GM23338 (cell line): Measurements from ENCODE around the gene TLE1.

Experiments
- CREB1 ChIP-seq: fragments of 250-450 bp; sonication (Bioruptor Pico); IDR thresholded peaks from 2 replicates; pipeline ENCODE4 v1.5.0; 2020; ENCODE audit warnings: low read depth, mild to moderate bottlenecking, moderate library complexity
- CTCF ChIP-seq, 2 experiments: fragments of 200-600 bp in 1 of 2; sonication (generic) in 1 of 2; conservative IDR thresholded peaks; 2 replicates each; pipeline versions ENCODE4 v1.5.1 to v1.6.1; 2016 to 2017; ENCODE audit warnings: antibody characterized with exemption in 2 of 2, low read depth in 2 of 2, mild to moderate bottlenecking in 2 of 2, moderate library complexity in 1 of 2
- EZH2 ChIP-seq: fragments of 200-600 bp; sonication (generic); IDR thresholded peaks from one replicate; pipeline ENCODE4 v1.8.0; 2017; ENCODE audit warnings: antibody characterized with exemption, mild to moderate bottlenecking, low read depth; ENCODE audit not compliant: unreplicated experiment
- EZH2phosphoT487 ChIP-seq: fragments of 200-600 bp; sonication (generic); IDR thresholded peaks from one replicate; pipeline ENCODE4 v1.8.1; 2018; ENCODE audit warnings: antibody characterized with exemption; ENCODE audit not compliant: unreplicated experiment
- NANOG ChIP-seq: IDR thresholded peaks from 2 replicates; pipeline ENCODE4 v1.6.1; 2016; ENCODE audit warnings: antibody characterized with exemption, borderline replicate concordance
- POLR2AphosphoS5 ChIP-seq: IDR thresholded peaks from 2 replicates; pipeline ENCODE4 v1.6.1; 2016; ENCODE audit warnings: antibody characterized with exemption, low read depth
- ZNF114 ChIP-seq: fragments of 250-450 bp; sonication (Bioruptor Pico); IDR thresholded peaks from 2 replicates; pipeline ENCODE4 v1.5.0; 2020; ENCODE audit warnings: mild to moderate bottlenecking, moderate library complexity
- TF ChIP-seq, protein P1 (sequence below): fragments of 250-450 bp; sonication (Bioruptor Pico); IDR thresholded peaks from 2 replicates; pipeline ENCODE4 v1.5.0; 2020; ENCODE audit warnings: mild to moderate bottlenecking, moderate library complexity
- TF ChIP-seq, protein P2 (sequence below): IDR thresholded peaks from one replicate; pipeline ENCODE4 v1.6.1; 2018; ENCODE audit warnings: antibody characterized with exemption; ENCODE audit not compliant: unreplicated experiment

DNA sequence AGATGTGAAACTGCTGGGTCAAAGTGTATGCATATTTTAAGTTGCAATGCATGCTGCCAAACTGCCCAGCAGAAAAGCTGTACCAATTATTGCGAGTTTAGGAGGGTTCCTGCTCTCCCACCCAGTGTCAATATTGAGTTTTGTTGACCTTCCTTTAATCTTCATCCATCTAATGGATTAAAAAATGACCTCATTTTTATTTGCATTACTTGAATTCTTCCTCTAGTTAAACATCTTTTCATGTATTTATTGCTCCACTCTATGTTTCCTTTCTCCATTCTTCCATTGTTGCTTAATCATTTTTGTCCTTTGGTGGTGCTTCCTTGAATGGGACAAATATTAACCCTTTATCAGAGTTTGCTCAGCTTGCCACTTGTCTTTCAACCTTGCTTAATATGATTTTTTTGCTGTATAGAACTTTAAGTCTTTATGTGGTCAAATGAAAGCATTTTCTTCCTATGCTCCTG is 32.4 kb downstream of the TLE1 start:
- no peak for TF ChIP-seq CTCF (conservative IDR thresholded peaks at IDR 0.05; ENCODE audit: low read depth in 2 of 2)
- TF ChIP-seq POLR2AphosphoS5, result no peak
- TF ChIP-seq, protein P1, sequence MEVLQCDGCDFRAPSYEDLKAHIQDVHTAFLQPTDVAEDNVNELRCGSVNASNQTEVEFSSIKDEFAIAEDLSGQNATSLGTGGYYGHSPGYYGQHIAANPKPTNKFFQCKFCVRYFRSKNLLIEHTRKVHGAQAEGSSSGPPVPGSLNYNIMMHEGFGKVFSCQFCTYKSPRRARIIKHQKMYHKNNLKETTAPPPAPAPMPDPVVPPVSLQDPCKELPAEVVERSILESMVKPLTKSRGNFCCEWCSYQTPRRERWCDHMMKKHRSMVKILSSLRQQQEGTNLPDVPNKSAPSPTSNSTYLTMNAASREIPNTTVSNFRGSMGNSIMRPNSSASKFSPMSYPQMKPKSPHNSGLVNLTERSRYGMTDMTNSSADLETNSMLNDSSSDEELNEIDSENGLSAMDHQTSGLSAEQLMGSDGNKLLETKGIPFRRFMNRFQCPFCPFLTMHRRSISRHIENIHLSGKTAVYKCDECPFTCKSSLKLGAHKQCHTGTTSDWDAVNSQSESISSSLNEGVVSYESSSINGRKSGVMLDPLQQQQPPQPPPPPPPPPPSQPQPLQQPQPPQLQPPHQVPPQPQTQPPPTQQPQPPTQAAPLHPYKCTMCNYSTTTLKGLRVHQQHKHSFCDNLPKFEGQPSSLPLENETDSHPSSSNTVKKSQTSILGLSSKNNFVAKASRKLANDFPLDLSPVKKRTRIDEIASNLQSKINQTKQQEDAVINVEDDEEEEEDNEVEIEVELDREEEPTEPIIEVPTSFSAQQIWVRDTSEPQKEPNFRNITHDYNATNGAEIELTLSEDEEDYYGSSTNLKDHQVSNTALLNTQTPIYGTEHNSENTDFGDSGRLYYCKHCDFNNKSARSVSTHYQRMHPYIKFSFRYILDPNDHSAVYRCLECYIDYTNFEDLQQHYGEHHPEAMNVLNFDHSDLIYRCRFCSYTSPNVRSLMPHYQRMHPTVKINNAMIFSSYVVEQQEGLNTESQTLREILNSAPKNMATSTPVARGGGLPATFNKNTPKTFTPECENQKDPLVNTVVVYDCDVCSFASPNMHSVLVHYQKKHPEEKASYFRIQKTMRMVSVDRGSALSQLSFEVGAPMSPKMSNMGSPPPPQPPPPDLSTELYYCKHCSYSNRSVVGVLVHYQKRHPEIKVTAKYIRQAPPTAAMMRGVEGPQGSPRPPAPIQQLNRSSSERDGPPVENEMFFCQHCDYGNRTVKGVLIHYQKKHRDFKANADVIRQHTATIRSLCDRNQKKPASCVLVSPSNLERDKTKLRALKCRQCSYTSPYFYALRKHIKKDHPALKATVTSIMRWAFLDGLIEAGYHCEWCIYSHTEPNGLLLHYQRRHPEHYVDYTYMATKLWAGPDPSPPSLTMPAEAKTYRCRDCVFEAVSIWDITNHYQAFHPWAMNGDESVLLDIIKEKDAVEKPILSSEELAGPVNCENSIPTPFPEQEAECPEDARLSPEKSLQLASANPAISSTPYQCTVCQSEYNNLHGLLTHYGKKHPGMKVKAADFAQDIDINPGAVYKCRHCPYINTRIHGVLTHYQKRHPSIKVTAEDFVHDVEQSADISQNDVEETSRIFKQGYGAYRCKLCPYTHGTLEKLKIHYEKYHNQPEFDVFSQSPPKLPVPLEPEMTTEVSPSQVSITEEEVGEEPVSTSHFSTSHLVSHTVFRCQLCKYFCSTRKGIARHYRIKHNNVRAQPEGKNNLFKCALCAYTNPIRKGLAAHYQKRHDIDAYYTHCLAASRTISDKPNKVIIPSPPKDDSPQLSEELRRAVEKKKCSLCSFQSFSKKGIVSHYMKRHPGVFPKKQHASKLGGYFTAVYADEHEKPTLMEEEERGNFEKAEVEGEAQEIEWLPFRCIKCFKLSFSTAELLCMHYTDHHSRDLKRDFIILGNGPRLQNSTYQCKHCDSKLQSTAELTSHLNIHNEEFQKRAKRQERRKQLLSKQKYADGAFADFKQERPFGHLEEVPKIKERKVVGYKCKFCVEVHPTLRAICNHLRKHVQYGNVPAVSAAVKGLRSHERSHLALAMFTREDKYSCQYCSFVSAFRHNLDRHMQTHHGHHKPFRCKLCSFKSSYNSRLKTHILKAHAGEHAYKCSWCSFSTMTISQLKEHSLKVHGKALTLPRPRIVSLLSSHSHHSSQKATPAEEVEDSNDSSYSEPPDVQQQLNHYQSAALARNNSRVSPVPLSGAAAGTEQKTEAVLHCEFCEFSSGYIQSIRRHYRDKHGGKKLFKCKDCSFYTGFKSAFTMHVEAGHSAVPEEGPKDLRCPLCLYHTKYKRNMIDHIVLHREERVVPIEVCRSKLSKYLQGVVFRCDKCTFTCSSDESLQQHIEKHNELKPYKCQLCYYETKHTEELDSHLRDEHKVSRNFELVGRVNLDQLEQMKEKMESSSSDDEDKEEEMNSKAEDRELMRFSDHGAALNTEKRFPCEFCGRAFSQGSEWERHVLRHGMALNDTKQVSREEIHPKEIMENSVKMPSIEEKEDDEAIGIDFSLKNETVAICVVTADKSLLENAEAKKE, result no peak
- no peak for TF ChIP-seq EZH2
- TF ChIP-seq EZH2phosphoT487, result no peak
- TF ChIP-seq ZNF114 (CRISPR knock-in tag), result no peak
- no peak for TF ChIP-seq CREB1
- TF ChIP-seq, protein P2, sequence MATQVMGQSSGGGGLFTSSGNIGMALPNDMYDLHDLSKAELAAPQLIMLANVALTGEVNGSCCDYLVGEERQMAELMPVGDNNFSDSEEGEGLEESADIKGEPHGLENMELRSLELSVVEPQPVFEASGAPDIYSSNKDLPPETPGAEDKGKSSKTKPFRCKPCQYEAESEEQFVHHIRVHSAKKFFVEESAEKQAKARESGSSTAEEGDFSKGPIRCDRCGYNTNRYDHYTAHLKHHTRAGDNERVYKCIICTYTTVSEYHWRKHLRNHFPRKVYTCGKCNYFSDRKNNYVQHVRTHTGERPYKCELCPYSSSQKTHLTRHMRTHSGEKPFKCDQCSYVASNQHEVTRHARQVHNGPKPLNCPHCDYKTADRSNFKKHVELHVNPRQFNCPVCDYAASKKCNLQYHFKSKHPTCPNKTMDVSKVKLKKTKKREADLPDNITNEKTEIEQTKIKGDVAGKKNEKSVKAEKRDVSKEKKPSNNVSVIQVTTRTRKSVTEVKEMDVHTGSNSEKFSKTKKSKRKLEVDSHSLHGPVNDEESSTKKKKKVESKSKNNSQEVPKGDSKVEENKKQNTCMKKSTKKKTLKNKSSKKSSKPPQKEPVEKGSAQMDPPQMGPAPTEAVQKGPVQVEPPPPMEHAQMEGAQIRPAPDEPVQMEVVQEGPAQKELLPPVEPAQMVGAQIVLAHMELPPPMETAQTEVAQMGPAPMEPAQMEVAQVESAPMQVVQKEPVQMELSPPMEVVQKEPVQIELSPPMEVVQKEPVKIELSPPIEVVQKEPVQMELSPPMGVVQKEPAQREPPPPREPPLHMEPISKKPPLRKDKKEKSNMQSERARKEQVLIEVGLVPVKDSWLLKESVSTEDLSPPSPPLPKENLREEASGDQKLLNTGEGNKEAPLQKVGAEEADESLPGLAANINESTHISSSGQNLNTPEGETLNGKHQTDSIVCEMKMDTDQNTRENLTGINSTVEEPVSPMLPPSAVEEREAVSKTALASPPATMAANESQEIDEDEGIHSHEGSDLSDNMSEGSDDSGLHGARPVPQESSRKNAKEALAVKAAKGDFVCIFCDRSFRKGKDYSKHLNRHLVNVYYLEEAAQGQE, result no peak
- no peak for TF ChIP-seq NANOG
